A673 (cell line): ENCODE measurements around the gene RIMKLB.

Experiments used
- EZH2 ChIP-seq: fragments of 200-600 bp; sonication (generic); IDR thresholded peaks from 2 replicates; pipeline ENCODE4 v1.6.1; 2017; ENCODE audit warnings: borderline replicate concordance, low read depth, mild to moderate bottlenecking, mixed read lengths, antibody characterized with exemption, low read length; ENCODE audit not compliant: poor library complexity, severe bottlenecking
- TF ChIP-seq, protein P1 (sequence below): fragments of 300-800, 200-600 bp; sonication (generic); conservative IDR thresholded peaks from 2 replicates; pipeline ENCODE4 v1.5.1; 2017; ENCODE audit warnings: low read depth, mild to moderate bottlenecking, antibody characterized with exemption, low read length, moderate library complexity, mixed read lengths

GRCh38 chr12:8712572-8712971, 14.8 kb downstream of the RIMKLB start:
- TF ChIP-seq, protein P1, sequence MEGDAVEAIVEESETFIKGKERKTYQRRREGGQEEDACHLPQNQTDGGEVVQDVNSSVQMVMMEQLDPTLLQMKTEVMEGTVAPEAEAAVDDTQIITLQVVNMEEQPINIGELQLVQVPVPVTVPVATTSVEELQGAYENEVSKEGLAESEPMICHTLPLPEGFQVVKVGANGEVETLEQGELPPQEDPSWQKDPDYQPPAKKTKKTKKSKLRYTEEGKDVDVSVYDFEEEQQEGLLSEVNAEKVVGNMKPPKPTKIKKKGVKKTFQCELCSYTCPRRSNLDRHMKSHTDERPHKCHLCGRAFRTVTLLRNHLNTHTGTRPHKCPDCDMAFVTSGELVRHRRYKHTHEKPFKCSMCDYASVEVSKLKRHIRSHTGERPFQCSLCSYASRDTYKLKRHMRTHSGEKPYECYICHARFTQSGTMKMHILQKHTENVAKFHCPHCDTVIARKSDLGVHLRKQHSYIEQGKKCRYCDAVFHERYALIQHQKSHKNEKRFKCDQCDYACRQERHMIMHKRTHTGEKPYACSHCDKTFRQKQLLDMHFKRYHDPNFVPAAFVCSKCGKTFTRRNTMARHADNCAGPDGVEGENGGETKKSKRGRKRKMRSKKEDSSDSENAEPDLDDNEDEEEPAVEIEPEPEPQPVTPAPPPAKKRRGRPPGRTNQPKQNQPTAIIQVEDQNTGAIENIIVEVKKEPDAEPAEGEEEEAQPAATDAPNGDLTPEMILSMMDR: no peak
- TF ChIP-seq EZH2: no peak
